Glomerular endothelial cell (primary cell): ENCODE measurements around the gene PPP1R3D. TPM values are rescaled to one million over a fixed set of nuclear protein-coding genes. Genes with fewer than 3 reads are reported as not detected.
"Not testable (repeated sequence)": the region's sequence is repeated elsewhere in the genome, so short reads cannot be mapped to it uniquely, and the experiment has no call there.

Experiments used
- DNase-seq: peaks from one replicate; pipeline ENCODE4 v3.0.0-alpha.2; 2011; ENCODE audit warnings: low read depth, low spot score; ENCODE audit errors: extremely low read depth
- total RNA-seq: library from RNA; depleted of rRNA; stranded (reverse); fragments of >200 nt; gene quantifications from 2 replicates; pipeline ENCODE4 v1.2.3, GENCODE V29; 2015

PPP1R3D gene
- total RNA-seq, 1 donor from 2014 or later = 5.7 TPM

GRCh38 chr20:59925899-59926298, 14.2 kb downstream of the PPP1R3D start:
- no peak for DNase-seq

GRCh38 chr20:59925359-59925758, 14.7 kb downstream of the PPP1R3D start:
- DNase-seq = no peak

- DNase-seq = no peak
These were observed 16.6 kb downstream of the PPP1R3D start for GRCh38 chr20:59923514-59923913.

- no peak for DNase-seq
These were observed 19.2 kb downstream of the PPP1R3D start for GRCh38 chr20:59920944-59921343.

GRCh38 chr20:59912609-59913008, 27.5 kb downstream of the PPP1R3D start:
- no peak for DNase-seq

- no peak for DNase-seq
These were observed 29.1 kb downstream of the PPP1R3D start for GRCh38 chr20:59911041-59911440.

- no peak for DNase-seq
These were observed 31.2 kb downstream of the PPP1R3D start for GRCh38 chr20:59908855-59909254.

- no peak for DNase-seq
These were observed 36.5 kb downstream of the PPP1R3D start for GRCh38 chr20:59903621-59904020.

- no peak for DNase-seq
These were observed 37.6 kb downstream of the PPP1R3D start for GRCh38 chr20:59902470-59902869.

GRCh38 chr20:59895908-59896307, 44.2 kb downstream of the PPP1R3D start:
- DNase-seq = no peak

GRCh38 chr20:59891581-59891980, 48.5 kb downstream of the PPP1R3D start:
- no peak for DNase-seq

- not testable (repeated sequence) for DNase-seq
These were observed 50.1 kb downstream of the PPP1R3D start for GRCh38 chr20:59890035-59890434.

- no peak for DNase-seq
These were observed 52.1 kb downstream of the PPP1R3D start for GRCh38 chr20:59888050-59888449.

Other genes with a start within 250 kb of the PPP1R3D start
- 0.05 and 0.23 TPM in 2 replicates for gene SYCP2, start 6.7 kb downstream of the PPP1R3D start, total RNA-seq
- 4.6 and 8.4 TPM in 2 replicates for gene FAM217B, start 84 bp upstream of the PPP1R3D start, total RNA-seq
- gene CDH26, start 18.1 kb upstream of the PPP1R3D start, total RNA-seq = not detected in 2 replicates